NOMO-1 treated with DMSO at 0.1 percent for 48 hours (cell line): Measurements from ENCODE around the gene RBL1.
A peak's percentile ranks its signal among the peaks of the same experiment; 100 is the strongest.
"Not testable (repeated sequence)": the region's sequence is repeated elsewhere in the genome, so short reads cannot be mapped to it uniquely, and the experiment has no call there.

Source experiments
- DNase-seq: peaks from one replicate; lab custom pipeline; 2025; ENCODE audit not compliant: unreplicated experiment; lab: John Stamatoyannopoulos, UW

The RBL1 gene

DNA sequence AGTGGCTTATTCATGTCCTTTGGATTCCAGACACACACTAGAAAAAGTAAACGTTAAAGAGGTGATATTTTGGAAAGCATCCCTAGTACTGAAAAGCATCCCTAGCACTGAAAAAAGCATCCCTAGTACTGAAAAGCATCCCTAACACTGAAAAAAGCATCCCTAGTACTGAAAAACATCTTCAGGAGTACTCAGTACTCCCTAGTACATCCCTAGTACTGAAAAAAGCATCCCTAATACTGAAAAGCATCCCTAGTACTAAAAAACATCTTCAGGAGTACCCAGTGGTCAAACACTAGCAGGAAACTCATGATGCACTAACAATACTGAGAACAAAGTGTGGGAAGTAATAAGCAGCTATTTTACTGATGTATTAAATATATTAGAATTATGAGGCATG, 98.7 kb downstream of the RBL1 start:
- no peak for DNase-seq

GRCh38 chr20:36994221-36994620, 101.6 kb downstream of the RBL1 start:
- DNase-seq, result not testable (repeated sequence)

DNA sequence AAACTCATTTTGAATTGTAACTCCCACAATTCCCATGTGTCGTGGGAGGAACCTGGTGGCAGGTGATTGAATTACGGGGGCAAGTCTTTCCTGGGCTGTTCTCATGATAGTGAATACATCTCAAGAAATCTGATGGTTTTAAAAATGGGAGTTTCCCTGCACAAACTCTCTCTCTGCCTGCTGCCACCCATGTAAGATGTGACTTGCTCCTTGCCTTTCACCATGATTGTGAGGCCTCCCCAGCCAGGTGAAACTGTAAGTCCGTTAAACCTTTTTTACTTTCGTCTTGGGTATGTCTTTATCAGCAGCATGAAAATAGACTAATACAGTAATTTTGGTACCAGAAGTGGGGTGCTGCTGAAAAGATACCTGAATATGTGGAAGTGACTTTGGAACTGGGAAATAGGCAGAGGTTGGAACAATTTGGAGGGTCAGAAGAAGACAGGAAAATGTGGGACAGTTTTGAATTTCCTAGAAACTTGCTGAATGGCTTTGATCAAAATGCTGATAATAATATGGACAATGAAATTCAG, 102.9 kb downstream of the RBL1 start:
- DNase-seq, result no peak

DNA sequence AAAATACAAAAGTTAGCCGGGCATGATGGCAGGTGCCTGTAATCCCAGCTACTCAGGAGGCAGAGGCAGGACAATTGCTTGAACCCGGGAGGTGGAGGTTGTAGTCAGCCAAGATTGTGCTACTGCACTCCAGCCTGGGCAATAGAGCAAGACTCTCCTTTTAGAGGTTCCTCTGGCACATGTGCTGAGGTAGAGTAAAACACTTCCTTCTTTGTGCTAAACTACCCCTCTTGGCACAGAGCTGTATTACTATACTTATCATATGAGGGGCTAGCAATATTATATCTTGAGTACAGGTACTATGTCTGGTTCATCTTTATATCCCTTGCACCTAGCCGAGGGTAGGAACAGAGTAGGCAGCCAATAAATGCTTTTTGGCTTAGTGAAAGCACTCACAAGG, 104.1 kb downstream of the RBL1 start:
- no peak for DNase-seq

- DNase-seq, result peak; percentile 79
These were observed 106.0 kb downstream of the RBL1 start for GRCh38 chr20:36989797-36990196.

GRCh38 chr20:36988494-36988966, 107.3 kb downstream of the RBL1 start:
- DNase-seq, result peak; percentile 89

- DNase-seq, result no peak
These were observed 111.5 kb downstream of the RBL1 start for GRCh38 chr20:36984257-36984638.

DNA sequence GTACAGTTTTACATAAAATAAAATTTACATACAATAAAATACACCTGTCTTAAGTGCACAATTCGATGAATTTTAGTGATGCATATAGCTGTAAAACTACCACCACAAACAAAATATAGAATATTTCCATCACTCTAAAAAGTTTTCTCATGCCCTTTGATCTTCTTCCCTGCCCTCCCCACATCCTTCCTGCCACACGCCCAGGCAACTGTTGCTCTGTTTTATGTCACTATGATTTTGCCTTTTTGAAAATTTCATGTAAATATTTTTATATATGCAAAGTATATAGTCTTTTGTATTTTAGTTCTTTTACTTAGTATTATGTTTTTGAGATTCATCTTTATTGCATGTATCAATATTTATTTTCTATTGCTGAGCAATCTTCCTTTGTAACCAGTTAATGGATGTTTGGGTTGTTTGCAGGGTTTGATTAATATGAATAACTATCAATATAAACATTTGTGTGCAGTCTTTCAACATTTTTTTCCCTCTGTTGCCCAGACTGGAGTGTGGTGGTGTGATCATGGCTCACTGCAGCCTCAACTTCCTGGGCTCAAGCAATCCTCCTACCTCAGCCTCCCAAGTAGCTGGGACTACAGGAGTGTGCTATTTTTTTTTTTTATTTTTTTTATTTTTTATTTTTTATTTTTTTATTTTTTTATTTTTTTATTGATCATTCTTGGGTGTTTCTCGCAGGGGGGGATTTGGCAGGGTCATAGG, 120.5 kb downstream of the RBL1 start:
- DNase-seq, result peak; percentile 50

DNA sequence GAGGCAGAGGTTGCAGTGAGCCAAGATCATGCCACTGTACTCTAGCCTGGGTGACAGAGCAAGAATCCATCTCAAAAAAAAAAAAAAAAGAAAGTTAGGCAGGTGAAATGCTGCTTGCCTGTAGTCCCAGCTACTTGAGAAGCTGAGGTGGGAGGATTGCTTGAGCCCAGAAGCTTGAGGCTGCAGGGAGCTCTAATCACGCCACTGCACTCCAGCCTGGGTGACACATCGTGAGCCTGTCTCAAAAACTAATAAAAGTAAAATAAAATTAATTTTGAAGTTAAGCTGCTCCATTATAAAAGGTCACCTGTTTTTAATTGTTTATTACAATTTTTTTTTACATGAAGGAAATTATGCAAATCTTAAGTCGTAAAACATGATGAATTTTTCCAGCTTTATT, 121.1 kb downstream of the RBL1 start:
- no peak for DNase-seq

- no peak for DNase-seq
These were observed 124.7 kb downstream of the RBL1 start for GRCh38 chr20:36971103-36971502.

DNA sequence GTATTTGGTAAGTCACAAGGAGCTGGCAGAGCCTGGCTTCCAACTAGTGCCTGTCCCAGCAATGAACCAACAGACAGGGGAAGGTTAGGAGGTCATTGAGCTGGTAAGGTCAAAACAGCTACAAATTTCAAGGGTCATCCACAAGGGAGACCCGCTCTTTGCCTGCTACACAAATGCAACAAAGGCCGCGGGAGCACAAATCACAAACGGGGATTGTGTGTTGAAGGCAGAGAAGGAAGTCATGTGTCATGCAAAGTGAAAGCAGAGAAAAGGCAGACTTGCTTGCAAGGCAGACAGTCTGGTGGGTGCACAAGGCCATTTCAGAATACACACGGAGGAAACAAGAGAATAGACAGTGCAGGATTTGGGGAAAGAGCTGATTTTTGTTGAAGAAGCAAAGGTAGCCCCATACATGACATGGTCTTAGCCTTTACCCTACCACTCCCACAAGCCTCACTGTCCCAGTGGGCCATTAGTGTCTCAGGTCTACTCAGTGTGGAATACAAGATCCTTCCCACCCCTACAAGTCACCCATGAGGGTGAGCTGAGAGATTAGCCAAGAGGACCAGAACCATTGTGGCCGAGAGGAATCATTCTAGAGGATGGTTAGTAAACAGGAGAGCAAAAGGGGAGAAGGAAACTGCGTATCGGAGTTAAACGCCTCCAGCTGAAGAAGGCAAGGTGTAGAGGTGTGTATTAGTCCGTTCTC, 126.2 kb downstream of the RBL1 start:
- DNase-seq, result no peak

DNA sequence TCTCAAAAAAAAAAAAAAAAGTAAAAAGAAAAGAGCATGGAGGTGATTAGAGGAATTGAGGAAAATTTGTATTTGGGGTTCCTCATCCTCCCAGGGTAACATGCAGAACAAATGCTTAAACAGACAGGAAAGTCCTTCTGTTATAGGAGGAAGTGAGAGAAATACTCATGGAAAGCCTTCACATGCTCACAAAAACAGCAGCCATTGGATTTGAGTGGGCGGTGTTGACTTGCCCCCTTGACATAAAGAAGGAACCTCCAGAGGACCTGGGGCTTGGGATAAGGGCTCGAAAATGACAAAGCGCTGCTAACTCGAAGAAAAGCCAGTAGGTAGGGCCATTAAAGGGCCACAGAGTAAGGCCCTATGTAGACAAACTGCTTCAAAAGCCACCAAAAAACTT, 126.7 kb downstream of the RBL1 start:
- DNase-seq, result peak; percentile 16

DNA sequence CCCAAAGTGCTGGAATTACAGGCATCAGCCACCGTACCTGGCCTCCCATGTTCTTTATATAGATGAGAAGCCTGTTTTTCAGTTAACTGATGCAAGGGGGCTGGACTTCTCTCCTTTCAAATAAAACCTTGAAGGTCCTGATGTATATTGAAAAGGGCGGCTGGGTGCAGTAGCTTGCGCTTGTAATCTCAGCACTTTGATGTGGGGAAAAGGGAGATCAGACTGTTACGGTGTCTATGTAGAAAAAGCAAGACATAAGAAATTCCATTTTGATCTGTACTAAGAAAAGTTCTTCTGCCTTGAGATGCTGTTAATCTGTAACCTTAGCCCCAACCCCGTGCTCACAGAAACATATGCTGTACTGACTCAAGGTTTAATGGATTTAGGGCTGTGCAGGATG, 128.2 kb downstream of the RBL1 start:
- DNase-seq, result no peak

DNA sequence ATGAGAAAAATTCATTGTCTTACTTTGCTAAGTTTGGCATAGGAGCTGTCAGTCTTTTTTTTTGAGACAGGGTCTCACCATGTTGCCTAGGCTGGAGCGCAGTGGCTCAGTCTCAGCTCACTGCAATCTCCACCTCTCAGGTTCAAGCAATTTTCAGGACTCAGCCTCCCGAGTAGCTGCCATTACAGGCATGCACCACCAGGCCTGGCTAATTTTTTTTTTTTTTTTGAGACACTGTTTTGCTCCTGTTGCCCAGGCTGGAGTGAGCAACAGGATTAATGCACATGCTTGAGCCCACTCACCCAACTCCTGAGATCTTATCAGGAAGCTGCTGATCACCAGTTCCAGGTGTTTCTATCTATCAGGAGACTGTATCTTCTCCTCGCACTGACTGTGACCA, 128.8 kb downstream of the RBL1 start:
- DNase-seq, result not testable (repeated sequence)

- not testable (repeated sequence) for DNase-seq
These were observed 133.3 kb downstream of the RBL1 start for GRCh38 chr20:36962354-36962941.

DNA sequence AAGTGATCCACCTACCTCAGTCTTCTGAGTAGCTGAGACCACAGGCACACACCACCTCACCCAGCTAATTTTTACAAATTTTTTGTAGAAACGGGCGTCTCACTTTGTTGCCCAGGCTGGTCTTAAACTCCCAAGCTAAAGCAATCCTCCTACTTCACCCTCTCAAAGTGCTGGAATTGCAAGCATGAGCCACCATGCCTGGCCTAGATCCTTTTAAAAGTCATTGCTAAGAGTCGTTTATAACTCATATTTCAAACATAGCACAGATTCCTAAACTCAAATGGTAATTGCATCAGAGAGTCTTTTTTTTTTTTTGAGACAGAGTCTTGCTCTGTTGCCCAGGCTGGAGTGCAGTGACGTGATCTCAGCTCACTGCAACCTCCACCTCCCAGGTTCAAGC, 136.6 kb downstream of the RBL1 start:
- DNase-seq, result no peak

GRCh38 chr20:36957875-36958667, 137.7 kb downstream of the RBL1 start:
- DNase-seq, result peak; percentile 99

DNA sequence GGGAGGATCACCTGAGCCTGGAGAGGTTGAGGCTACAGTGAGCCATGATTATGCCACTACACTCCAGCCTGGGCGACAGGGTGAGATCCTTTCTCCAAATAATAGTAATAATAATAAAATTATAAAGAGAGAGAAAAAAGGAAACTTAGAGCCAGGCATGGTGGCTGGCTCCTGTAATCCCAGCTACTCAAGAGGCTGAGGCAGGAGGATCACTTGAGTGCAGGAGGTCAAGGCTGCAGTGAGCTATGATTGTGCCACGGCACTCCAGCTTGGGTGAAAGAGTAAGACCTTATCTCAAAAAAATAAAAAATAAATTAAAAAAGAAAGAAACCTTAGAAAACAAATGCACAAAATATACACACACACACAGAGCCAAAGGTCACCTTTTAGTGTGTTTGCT, 139.1 kb downstream of the RBL1 start:
- DNase-seq, result no peak

- no peak for DNase-seq
These were observed 139.8 kb downstream of the RBL1 start for GRCh38 chr20:36956016-36956415.

GRCh38 chr20:36951979-36952738, 143.6 kb downstream of the RBL1 start:
- DNase-seq, result no peak
